GM06990 (cell line): Measurements from ENCODE around the gene USP32.

Experiments used
- DNase-seq: peaks from one replicate; pipeline ENCODE4 v3.0.0-alpha.2; 2011; ENCODE audit not compliant: insufficient read length; ENCODE audit errors: extremely low read depth
- H3K27me3 ChIP-seq: replicated peaks from 2 replicates; pipeline ENCODE4 v1.6.0; 2011; ENCODE audit warnings: low read length; ENCODE audit not compliant: control insufficient read depth, insufficient read depth
- H3K36me3 ChIP-seq: 2 replicates; pipeline ENCODE4 v1.5.1; 2011; ENCODE audit warnings: low read length; ENCODE audit not compliant: control insufficient read depth, insufficient read depth
- H3K4me3 ChIP-seq: replicated peaks from 2 replicates; pipeline ENCODE4 v1.5.1; 2011; ENCODE audit warnings: low read depth, mild to moderate bottlenecking, control low read depth, low read length
- TF ChIP-seq, protein P1 (sequence below): IDR thresholded peaks from 2 replicates; pipeline ENCODE4 v1.5.1; 2011; ENCODE audit warnings: low read length, control low read depth, mild to moderate bottlenecking, inconsistent platforms; ENCODE audit not compliant: insufficient read depth, poor library complexity, severe bottlenecking

Gene USP32

DNA sequence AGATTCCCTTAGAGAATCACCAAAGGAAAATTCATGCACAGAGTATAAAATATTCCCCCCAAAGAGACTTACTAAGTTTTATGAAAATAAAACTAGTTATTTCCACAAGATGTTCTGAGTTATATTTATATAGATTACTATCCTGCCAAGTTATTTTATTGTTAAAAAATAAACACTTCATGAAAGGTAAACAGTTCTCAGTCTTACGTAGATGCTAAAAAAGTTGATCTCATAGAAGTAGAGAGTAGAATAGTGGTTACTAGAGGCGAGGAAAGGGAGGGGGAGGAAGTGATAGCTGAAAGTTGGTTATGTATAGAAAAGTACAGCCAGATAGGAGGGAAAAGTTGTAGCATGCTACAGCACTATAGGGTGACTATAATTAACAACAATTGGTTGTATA lies 65.2 kb downstream of the USP32 start:
- TF ChIP-seq, protein P1, sequence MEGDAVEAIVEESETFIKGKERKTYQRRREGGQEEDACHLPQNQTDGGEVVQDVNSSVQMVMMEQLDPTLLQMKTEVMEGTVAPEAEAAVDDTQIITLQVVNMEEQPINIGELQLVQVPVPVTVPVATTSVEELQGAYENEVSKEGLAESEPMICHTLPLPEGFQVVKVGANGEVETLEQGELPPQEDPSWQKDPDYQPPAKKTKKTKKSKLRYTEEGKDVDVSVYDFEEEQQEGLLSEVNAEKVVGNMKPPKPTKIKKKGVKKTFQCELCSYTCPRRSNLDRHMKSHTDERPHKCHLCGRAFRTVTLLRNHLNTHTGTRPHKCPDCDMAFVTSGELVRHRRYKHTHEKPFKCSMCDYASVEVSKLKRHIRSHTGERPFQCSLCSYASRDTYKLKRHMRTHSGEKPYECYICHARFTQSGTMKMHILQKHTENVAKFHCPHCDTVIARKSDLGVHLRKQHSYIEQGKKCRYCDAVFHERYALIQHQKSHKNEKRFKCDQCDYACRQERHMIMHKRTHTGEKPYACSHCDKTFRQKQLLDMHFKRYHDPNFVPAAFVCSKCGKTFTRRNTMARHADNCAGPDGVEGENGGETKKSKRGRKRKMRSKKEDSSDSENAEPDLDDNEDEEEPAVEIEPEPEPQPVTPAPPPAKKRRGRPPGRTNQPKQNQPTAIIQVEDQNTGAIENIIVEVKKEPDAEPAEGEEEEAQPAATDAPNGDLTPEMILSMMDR: no peak
- no peak overlapping the region for H3K4me3 ChIP-seq
- DNase-seq: no peak
- peaks cover 4% of the 10 kb centered on the region; the same call in 1 of the 2 replicates for H3K36me3 ChIP-seq
- H3K27me3 ChIP-seq: no peaks in the 10 kb centered on the region

DNA sequence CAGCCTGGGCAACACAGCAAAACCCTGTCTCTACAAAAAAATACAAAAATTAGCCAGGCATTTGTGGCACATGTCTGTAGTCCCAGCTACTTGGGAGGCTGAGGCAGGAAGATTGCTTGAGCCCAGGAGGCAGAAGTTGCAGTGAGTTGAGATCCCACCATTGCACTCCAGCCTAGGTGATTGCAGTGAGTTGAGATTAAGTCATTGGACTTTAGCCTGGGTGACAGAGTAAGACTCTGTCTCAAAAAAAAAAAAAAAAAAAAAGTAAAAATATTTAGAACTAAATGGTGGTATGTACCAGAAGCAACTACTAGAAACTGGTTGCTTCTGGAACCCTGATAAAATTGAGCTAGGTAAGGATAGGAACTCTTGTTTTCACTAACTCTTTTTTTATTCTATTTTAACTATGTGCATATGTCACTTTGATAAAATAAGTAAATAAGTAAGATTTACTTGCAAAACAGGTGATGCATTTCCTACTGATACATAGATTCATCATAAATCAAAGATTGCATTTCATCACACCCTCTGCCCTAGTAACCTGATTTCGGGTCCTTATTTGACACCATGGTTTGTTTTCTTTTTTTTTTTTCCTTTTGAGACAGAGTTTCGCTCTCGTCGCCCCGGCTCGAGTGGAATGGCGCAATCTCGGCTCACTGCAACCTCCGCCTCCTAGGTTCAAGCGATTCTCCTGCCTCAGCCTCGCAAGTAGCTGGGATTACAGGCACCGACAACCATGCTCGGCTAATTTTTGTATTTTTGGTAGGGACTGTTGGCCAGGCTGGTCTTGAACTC lies 66.0 kb downstream of the USP32 start:
- no peaks in the 10 kb centered on the region for H3K27me3 ChIP-seq
- TF ChIP-seq, protein P1: no peak

DNA sequence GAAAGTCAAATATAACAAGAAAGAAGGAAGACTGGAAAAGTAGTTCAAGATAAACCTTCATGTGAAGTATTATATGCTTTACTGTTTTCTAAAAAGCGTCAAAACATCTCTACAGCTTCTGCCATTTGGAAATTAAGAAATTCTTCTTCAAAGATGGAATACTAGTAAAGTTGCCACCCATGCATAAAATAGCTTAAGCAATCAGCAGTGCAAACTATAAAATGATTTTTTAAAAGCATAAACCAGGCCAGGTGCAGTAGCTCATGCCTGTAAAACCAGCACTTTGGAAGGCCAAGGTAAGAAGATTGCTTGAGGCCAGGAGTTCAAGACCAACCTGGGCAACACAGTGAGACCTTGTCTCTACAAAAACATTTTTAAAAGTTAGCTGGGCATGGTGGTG lies 68.2 kb downstream of the USP32 start:
- no peak for DNase-seq

More for the DNA sequence above, 66.0 kb downstream of the USP32 start:
- H3K4me3 ChIP-seq: no peak overlapping the region
- DNase-seq: no peak
- peaks cover 4% of the 10 kb centered on the region; the same call in 1 of the 2 replicates for H3K36me3 ChIP-seq

DNA sequence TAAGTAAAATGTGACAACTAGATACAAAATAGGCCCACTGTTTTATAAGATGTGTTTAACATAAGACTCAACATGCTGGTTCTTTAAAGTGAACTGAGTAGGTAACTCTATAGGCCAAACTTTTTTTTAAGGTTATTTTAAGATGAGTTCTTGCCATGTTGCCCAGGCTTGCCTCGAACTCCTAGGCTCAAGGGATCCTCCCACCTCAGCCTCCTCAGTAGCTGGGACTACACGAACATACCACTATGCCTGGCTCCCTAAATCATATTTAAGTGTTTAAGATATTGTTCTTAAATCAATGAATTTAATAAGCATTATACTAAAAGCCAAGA lies 69.9 kb downstream of the USP32 start:
- Histone ChIP-seq H3K4me3 (no peak overlapping the region), H3K27me3 (no peaks in the 10 kb centered on the region), H3K36me3 (no peaks in the 10 kb centered on the region)
- TF ChIP-seq, protein P1: no peak
- DNase-seq: no peak

More for the DNA sequence above, 68.2 kb downstream of the USP32 start:
- Histone ChIP-seq H3K4me3 (no peak overlapping the region), H3K27me3 (no peaks in the 10 kb centered on the region), H3K36me3 (peaks cover 3% of the 10 kb centered on the region; the same call in 1 of the 2 replicates)
- TF ChIP-seq, protein P1: no peak

DNA sequence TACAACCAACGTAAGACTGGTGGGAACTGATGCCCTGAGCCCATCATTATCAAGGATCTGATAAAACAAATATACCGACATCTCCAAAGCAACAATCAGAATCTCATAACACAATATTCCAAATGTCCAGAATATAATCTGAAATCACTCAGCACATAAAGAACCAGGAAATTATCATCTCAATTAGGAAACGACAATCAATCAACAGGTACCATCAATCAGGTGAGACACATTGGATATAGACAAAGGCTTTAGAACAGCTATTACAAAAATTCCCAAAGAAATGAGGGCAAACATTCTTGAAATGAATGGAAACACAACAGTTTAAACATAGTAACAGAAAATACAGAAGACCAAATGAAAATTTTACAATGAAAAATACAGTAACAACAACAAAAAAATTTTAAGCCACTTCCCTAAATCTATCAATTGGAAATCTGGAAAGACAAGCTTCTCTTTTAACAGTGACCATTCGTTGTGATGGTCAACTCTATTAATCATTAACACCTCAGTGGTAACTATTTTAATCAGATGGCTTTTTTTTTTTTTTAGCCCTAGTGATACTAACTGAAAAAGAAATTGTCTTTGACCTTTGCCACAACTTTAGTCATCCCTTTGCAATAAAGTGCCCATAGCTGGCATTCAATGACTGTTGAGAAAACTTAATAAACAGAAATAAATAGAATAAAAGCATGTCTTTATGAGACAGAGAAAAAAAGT lies 70.4 kb downstream of the USP32 start:
- Histone ChIP-seq H3K4me3 (no peak overlapping the region), H3K36me3 (no peaks in the 10 kb centered on the region), H3K27me3 (no peaks in the 10 kb centered on the region)
- DNase-seq: no peak
- TF ChIP-seq, protein P1: no peak
